ENCODE measurements around the gene ATP7B. TPM values are rescaled to one million over a fixed set of nuclear protein-coding genes. Genes with fewer than 3 reads are reported as not detected.

ATP7B gene
- total and polyA plus RNA-seq, 2 of the 4 experiments (the other 2 are of a cell fraction) = 2.7 to 2.9 TPM

GRCh38 chr13:52016296-52016695 is 5.0 kb upstream of the ATP7B start:
- BruUV-seq (replicated peaks) = no TSS peak
- no peak for TF ChIP-seq NFE2L2 (IDR thresholded peaks at IDR 0.05; ENCODE audit: low read depth, low read length)
- no peak for TF ChIP-seq CHD1 (IDR thresholded peaks at IDR 0.05; ENCODE audit: low read depth, low read length)
- TF ChIP-seq USF2 (IDR thresholded peaks at IDR 0.05; ENCODE audit: low read depth, low read length) = no peak
- no peak for TF ChIP-seq MAZ (IDR thresholded peaks at IDR 0.05; ENCODE audit: borderline replicate concordance, low read depth, low read length)
- TF ChIP-seq CEBPB (IDR thresholded peaks at IDR 0.05; ENCODE audit: low read depth, low read length) = no peak
- TF ChIP-seq RAD21 (IDR thresholded peaks at IDR 0.05; ENCODE audit: low read length) = no peak
- TF ChIP-seq SMC3 (IDR thresholded peaks at IDR 0.05; ENCODE audit: low read depth, low read length) = no peak
- no peak for TF ChIP-seq MXI1 (IDR thresholded peaks at IDR 0.05; ENCODE audit: borderline replicate concordance, low read depth, low read length)
- no peak for TF ChIP-seq POLR2A (IDR thresholded peaks at IDR 0.05; ENCODE audit: low read depth, low read length)
- no peak for TF ChIP-seq BHLHE40 (IDR thresholded peaks at IDR 0.05; ENCODE audit: low read depth, low read length)
- TF ChIP-seq ELK1 (IDR thresholded peaks at IDR 0.05; ENCODE audit: borderline replicate concordance, low read depth, low read length) = no peak
- no peak for TF ChIP-seq MAFK (IDR thresholded peaks at IDR 0.05; ENCODE audit: low read depth, low read length)
- TF ChIP-seq RFX5 (IDR thresholded peaks at IDR 0.05; ENCODE audit: low read depth, low read length) = no peak
- TF ChIP-seq RCOR1 (IDR thresholded peaks at IDR 0.05; ENCODE audit: insufficient replicate concordance, low read length) = no peak
- TF ChIP-seq FOS (IDR thresholded peaks at IDR 0.05; ENCODE audit: low read depth, low read length) = no peak
- no peak for TF ChIP-seq CTCF (conservative IDR thresholded peaks at IDR 0.05; ENCODE audit: low read depth, low read length)
- no peak overlapping the region for H3K56ac ChIP-seq (ENCODE audit: extremely low read depth, insufficient read depth, low read length)

More at GRCh38 chr13:52016296-52016695, 5.0 kb upstream of the ATP7B start:
- H2AFZ ChIP-seq (replicated peaks; ENCODE audit: low read length, poor library complexity) = no peak overlapping the region
- peaks cover 8% of the 10 kb centered on the region for H3K36me3 ChIP-seq (ENCODE audit: control insufficient read depth, insufficient read depth, low read length)
- H3K14ac ChIP-seq (replicated peaks; ENCODE audit: low read depth, low read length) = no peak overlapping the region
- ATAC-seq (ENCODE audit: low read depth) (no peak), DNase-seq (no peak)
- no peak overlapping the region for H3K23ac ChIP-seq (ENCODE audit: low read depth, low read length)
- H3K79me1 ChIP-seq (ENCODE audit: low read depth in 1 of 2, low read length in 2 of 2) = peaks cover 17 to 25% of the 10 kb centered on the region in 2 experiments
- no peaks in the 10 kb centered on the region; the same call in 1 of the 2 replicates for H4K20me1 ChIP-seq (ENCODE audit: insufficient read depth, low read length)
- ChIA-PET CTCF (interaction anchor here (0.6 kb wide), 1 partner anchor 111 kb away, joined by 5 read pairs; no protein-coding TSS in a partner anchor), POLR2A (ENCODE audit: unreplicated experiment) (no interaction called here)
- no peaks in the 10 kb centered on the region for H3K9me1 ChIP-seq (ENCODE audit: insufficient read depth, low read length)
- no peak overlapping the region for H2BK20ac ChIP-seq (ENCODE audit: low read depth, low read length)
- no peak overlapping the region for H4K91ac ChIP-seq (ENCODE audit: insufficient read depth, low read depth, low read length)
- dilution Hi-C loops (cut with HindIII; ENCODE audit: low sequenced_read_pairs, unreplicated experiment) = no loop called here
- no peak overlapping the region for H2BK120ac ChIP-seq (ENCODE audit: low read depth, low read length)
- no peak overlapping the region for H3K18ac ChIP-seq (ENCODE audit: low read depth, low read length)
- H3K9ac ChIP-seq (ENCODE audit: low read depth, low read length) = no peak overlapping the region
- H4K8ac ChIP-seq (ENCODE audit: low read depth in 2 of 2, low read length in 2 of 2) = no peak overlapping the region
- H3K4me2 ChIP-seq (ENCODE audit: low read depth, low read length) = no peak overlapping the region
- no peak overlapping the region for H2BK15ac ChIP-seq (ENCODE audit: low read depth, low read length)
- no peak overlapping the region for H2AK9ac ChIP-seq (replicated peaks; ENCODE audit: low read depth, low read length, poor library complexity)
- H3K27ac ChIP-seq (ENCODE audit: insufficient read depth, low read length) = no peak overlapping the region
- in situ Hi-C loops (cut with MboI; ENCODE audit: low sequenced_read_pairs) = loop anchor here (25.0 kb wide), 1 partner anchor 446 kb away; the partner anchor contains the start of genes CKAP2 and VPS36
- intact Hi-C loops (cut with micrococcal nuclease) = loop anchor here (10.0 kb wide), 1 partner anchor 201 kb away; no protein-coding TSS in a partner anchor
- H2AK5ac ChIP-seq (ENCODE audit: low read depth, low read length) = no peak overlapping the region
- no peaks in the 10 kb centered on the region for H3K9me3 ChIP-seq (ENCODE audit: control insufficient read depth, insufficient read depth, low read length)
- no peak overlapping the region for H3K4ac ChIP-seq (ENCODE audit: low read depth, low read length)
- no peaks in the 10 kb centered on the region for H3K4me1 ChIP-seq (ENCODE audit: control insufficient read depth, insufficient read depth, low read length)
- H3K4me3 ChIP-seq (ENCODE audit: insufficient read depth, low read depth, low read length) = no peak overlapping the region
- H4K5ac ChIP-seq (ENCODE audit: low read depth, low read length) = no peak overlapping the region
- WGBS, 2 experiments (ENCODE audit: extremely low coverage in 2 of 2, insufficient read length in 1 of 2) = no CpG with 5 or more reads among the region's 3 CpGs
- H2BK5ac ChIP-seq (ENCODE audit: low read depth, low read length, poor library complexity, severe bottlenecking) = no peak overlapping the region
- no peaks in the 10 kb centered on the region for H3K27me3 ChIP-seq (ENCODE audit: control insufficient read depth, insufficient read depth, low read length)

All from IMR-90 (cell line).